ENCODE data around the gene SH3TC1.

SH3TC1 gene
- 15.0 to 21.4 reads per million in 2 donors for total RNA-seq

DNA sequence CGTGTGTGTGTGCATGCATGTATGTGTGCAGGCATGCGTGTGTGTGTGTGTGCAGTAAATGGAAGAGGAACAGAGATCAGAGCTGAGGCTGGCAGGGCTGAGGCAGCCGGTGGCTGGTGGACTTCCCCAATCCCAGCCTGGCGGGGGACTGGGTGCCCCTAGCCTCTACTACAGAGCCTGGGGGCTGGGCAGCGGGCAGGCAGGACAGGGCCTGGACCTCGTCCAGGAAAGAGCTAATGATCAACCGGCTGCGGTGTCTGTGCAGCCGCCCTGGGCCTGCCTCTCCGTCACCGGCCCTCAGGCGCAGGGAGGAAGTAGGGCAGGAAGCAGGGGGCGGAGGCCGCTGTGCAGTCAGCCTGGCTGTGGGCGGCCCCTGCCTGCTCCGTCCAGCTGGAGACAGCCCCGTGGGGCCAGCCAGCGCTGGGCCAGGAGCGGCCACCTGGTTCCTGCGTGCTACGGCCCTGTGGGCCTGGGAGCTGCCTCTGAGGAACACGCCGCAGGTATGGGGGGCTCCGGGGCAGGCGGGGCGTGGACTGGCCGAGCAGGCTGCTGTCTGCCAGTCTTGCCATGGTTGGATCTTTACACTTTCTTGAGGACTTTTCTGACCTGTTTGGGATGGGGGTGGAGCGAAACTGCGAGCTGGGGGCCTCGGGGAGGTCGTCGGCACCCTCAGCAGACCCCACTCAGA, at the start of gene SH3TC1:
Gene SH3TC1, plus strand, starts transcription at position 385 of the 688 bp plus-strand sequence. CDS start 5,905 bp downstream, outside the sequence.
- peak; percentile 33 for DNase-seq

DNA sequence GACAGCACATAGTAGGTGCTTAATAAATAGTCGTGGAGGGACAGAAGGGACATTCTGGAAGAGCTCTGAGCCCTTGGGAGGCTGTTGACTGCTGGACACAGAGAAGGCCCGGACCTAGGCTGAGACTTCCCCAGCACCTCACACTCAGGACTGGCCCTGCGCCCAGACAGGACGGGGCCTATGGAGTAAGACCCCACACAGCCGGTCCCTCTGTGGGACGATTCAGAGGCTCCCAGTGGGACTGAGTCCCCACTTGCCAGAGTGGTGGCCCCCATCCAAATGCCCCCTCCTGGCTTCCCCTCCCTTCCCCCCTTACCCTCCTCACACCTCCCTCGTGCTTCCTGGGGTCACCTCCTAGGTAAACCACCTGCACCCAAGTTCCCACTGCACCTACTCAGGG, 49.4 kb upstream of the SH3TC1 start:
- DNase-seq: no peak

DNA sequence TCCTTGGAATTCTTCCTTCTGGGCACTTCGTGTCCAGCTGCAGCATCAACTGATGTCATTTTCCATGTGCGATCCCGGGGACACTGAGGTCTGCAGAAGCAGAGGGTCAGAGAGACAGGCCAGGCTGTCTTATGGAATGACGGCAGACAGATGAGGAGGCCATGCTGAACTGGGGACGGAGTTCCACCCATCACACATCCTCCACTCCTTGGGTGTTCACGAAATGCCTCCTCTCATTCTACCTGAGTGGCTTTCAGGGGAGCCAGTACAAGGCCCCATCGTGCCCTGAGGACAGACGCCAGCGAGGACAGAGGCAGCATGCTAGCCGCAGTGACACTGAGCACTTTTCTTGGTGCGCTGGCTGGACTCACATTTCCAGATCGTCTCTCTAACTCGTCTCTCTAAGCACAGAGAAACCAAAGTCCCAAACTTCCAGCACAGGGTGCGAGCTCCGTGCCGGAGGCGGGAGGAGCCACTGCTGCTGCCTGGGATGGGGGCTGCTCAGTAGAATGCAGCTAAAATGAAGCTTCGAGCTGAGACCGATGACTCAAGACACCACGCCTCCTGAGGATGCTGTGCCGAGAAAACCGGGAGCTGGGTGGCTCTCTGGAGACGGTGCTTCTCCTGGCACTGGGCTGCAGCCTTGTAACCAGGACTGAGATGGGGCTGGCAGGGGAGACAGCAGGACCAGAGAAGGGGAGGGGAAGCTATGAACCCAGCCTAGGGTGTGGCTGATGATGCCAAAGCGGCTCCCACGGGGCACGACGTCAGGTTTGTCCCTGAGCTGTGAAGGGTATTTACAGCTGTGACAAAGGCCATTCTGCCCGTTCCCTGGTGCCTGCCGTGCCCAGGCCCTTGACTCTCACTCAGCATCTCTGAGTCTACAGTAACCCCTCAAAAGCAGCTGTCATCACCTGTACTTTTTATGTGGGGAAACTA, 48.7 kb upstream of the SH3TC1 start:
- DNase-seq: no peak

DNA sequence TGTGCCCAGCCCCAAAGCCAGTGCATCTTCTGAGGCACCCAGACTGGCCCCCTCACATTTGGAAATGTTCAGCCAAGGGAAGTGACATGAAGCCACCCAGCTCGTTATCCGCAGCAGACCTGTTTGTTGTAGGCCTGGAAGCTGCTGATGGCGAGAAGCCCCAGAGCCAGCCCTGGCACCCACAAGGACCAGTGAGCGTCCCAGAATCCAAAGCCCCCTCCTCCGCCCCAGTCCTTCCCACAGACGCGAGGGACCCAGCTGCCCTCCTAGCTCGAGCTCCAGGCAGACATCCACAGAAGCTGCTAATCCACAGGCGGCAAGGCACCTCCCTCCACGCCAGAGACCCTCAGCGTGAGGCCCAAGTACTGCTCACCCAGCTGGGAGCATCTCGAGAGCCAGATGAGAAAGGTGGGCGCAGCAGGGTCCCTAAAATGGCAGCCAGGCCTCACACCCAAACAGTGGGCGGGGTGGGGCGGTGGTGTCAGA, 47.9 kb upstream of the SH3TC1 start:
- no peak for DNase-seq

DNA sequence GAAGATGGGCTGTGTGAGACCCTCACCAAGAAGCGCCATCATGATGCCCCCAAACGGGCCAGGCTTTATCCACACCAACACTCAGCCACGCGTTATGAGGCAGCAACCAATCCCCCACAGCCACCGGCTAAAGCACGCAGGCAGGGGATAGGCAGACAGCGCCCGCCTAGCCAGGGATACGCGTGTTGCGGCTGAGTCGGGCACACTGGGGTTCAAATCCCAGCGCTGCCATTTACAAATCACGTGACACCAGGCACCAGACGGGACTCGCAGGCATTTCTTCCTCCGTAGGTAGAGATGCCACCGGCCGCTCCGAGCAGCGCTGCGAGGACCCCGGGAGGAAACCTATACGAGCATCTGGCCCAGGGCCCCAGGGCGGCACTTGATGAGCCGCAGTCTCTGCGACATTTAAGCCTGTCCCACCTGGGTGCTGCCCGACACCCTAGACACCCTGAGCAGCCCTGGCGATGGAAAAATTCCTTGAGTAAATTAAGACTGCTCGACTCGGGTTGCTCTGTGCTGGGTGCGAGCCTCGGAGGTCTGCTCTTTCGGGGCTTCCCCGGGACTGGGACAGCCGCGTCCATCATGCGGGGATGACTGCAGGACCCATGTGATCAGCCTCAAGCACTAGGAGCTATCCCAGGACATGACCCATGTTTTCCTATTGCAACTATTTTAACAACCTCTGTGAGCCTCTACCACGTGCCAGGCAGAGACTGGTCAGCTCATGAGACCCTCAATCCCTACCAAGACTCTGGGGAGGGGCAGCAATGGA, 46.8 kb upstream of the SH3TC1 start:
- no peak for DNase-seq

DNA sequence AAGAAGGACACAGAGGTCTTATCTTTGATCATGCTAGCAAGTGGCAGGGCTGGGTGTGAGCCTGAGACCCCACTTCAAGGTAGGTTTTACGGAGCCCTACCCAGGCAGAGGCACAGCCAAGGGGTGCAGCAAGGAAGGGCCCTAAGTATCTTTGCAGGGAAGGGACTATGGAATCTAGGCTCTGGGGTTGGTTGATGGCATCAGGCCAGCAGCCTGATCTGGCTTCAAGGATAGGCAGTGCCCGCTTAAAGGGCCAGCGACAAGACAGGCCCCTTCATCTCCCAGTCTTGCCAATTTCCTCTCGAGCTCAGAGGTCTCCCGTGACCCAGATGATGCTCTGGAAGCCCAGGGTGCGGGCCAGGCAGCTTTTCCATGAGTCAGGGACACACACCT, 46.2 kb upstream of the SH3TC1 start:
- DNase-seq: no peak

DNA sequence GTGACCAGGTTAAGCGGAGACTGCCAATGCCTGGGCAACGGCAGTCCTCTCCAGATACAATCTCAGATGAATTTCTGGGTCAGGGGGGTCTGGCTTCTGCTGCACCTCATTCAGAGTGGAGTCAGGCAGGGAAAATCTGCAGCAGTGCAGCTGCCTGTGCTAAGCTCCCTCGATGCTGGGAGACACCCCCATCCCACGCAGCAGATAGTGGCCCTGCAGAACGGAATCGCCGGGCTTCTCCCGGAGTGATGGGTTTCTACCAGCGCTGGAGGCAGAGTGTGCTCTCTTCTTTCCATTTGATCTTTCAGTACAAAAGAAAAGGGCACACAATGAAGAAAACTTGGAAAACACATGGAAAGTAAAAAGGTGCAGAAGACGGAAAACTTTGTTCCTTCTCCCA, 45.6 kb upstream of the SH3TC1 start:
- no peak for DNase-seq

DNA sequence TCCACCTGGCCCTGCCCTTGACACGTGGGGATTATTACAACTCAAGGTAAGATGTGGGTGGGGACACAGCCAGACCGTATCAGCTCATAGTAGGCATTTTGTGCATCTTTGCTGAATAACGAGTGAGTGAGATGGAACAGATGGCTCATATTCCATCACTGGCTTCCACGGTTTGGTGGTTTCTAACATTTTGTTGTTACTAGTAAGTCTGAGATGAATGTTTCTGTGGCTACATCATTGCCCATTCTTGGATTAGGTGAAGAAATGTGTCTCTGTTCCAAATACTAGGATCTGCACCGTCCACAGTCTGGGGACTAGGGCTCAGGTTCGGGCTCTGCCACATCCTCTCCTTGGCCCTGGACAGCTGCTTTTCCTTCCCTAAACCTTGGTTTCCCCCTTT, 44.0 kb upstream of the SH3TC1 start:
- no peak for DNase-seq

DNA sequence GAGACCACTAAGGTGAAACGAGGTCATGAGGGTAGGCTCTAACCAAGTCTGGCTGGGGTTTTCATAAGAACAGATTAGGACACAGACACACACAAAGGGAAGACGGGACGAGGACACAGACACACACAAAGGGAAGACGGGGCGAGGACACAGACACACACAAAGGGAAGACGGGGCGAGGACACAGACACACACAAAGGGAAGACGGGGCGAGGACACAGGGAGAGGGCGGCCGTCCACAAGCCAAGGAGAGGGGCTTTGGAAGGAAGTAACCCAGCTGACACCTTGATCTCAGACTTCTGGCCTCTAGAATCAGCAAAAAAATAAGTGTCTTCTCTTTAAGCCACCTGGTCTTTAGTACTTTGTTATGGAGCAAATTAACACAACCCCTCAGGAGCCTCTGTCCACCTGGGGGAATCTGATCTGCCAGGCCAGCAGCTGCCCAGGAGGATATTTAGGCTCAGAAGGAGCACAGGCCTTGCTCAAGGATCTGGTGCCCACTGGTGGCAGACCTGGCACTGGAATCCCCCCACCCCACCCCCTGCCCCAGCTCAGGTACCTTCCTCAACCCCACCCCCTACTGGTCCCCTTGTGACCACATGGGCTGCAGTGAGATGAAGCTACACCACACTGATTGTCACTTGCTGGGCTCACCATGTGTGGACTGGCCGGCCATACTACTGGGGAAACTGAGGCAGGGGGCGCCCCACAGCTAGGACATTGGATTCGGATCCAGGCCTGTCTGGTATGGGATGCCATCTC, 43.2 kb upstream of the SH3TC1 start:
- no peak for DNase-seq

DNA sequence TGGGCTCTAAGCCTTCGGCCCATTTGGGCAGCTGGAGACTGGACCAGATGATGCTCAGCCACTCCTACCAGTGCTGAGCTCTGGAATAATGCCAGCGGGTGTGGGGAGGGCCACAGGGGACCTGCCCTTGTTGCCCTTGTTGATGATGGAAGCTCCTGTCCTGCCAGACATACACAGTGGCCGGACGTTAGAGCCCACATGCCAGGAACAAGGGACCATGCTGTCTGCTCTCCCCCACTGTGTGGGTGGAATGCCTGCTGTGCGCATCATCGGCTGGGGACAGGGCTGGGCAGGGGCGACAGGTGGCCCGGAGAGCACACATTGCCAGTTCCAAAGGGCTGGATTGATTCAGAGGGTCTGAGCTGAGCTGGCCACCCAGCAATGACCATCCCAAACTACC, 42.5 kb upstream of the SH3TC1 start:
- DNase-seq: no peak

DNA sequence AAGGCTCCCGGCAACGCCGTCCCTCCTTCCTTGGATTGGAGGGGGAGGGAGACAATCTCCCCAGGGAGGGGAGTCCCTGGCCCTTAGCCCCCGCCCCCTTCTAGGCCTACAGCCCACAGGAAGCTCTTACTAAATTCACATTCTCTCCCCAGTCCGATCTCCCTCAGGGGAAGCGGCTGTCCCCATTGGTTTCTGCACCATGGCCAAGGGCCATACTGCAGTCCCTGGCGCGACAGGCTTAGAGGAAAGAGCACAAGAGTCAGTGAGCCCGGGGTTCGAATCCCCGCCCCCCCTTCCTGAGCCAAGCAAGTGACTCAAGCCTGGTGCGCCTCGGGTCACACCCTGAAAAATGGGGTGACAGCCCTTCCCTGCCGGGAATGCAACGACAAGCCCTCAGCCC, 41.6 kb upstream of the SH3TC1 start:
- no peak for DNase-seq

DNA sequence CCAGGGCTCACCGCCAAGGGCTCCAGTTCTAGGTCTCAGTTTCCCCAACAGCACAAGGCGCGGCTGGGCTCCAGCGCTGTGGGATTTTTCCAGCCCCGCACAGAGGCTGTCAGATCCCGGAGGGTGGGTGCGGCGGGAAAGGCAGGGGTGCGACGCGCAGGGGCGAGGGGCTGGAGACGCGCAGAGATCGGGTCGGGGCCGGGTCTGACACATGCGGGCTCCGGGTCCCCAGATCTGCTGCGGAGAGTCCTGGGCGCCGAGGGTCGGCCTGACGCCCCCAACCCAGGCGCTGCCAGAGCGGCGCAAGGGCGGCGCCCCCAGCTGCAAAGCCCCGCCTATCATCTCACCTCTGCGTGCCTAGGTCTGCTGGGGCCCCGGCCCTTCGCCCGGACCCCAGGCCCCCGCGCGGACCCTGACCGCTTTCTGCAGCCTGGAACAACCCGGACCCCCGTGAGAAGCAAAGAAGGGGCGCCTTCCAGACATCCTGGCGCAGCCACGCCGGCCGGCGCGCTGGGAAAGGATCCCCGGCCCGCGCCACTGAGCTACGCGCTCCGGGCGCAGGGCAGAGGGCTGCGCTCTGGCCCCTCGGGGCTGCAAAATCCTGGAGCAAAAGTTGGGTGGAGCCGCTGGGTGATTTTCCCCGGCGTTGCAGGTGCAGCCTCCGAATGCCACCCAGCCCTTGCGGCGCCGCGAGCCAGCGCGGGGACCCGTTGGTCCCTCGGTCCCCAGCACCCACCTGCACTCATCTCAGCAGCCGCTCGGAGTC, 41.0 kb upstream of the SH3TC1 start:
- DNase-seq: no peak

DNA sequence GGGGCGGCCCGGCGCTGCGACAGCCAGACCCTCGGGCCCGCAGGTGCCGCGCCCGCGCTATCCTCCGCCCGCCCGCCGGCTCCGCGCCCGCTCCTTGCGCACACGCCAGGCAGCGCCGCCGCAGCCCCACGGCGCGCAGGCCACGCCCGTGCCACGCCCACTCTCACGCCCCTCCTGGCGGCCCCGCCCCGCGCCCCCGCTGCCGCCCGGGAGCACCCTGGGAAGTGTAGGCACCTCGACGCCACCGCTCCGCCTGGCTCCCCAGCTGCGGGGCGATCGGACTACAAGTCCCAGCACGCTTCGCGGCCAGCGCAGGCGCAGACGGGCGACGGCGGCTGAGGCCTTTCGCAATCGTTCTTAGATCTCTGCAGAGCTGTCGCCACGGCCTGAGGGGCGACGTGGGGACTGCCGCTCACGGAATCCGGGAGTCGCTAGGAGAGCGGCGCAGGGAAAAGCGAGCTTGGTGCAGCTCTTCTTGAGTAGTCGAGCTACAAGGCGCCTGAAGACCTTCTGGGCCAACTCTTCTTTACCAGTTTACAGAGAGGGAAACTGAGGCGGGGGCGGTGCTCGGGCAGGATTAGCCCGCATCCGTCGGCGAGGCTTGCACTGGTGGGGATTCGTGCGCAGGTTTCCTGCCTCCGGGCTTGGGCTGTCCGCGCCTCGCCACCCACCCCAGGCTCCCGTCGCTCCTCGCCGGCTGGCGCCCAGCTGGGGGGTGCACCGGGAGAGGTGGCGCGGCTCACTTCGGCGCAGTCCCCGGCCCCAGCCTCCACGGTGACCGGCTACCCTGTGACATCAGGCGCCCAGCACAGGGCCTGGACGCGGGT, 40.2 kb upstream of the SH3TC1 start, which contains the start of gene ABLIM2:
Gene ABLIM2, minus strand, starts transcription at position 104 of the 827 bp plus-strand sequence. CDS start 124 bp downstream, outside the sequence.
- peak; percentile 99 for DNase-seq

DNA sequence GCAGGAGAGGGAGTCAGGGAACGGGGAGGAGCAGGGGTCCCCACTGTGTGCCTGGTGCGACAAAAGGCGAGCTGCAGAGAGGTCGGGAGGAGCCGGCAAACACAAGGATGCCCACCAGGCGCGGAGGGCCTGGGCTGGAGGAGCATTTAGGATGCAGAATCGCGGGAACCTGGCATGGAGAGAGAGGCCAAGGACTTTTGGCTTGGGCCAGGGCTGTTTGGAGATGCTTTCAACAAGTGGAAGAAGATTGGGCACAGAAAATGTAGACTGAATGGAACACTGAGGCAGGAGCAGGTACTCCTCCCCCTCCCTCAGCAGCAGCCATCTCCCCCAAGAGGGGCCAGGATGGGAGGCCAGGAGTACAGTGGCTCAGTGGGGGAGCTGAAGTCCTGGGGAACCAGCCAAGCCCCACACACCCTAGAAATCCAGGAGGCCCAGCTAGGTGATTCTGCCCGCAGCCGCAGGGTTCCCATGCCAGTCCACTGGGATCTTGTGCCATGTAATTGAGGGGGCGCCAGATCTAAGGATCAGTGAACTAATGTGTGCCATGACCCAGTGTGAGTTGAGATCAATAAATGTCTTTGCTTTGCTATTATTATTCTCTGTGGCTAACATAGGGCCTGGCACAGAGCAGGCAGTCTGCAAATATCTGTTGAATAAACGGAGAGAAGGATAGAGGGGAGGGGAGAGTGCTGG, 39.4 kb upstream of the SH3TC1 start:
- DNase-seq: no peak

DNA sequence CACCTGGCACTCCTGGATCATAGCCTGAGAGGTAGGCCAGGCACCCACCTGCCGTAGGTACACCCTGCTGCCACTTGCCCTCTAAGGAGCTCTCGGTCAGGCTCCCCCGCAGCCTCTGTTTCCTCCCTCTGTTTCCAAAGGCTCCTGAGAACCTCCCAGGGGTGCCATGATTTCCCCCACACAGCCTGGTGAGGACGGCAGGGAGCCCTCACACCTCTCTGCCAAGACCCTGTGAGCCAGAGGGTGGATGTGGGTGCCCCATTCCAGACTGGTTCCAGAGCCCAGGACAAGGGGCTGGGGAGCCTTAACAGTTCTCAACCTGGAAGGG, 38.9 kb upstream of the SH3TC1 start:
- no peak for DNase-seq

DNA sequence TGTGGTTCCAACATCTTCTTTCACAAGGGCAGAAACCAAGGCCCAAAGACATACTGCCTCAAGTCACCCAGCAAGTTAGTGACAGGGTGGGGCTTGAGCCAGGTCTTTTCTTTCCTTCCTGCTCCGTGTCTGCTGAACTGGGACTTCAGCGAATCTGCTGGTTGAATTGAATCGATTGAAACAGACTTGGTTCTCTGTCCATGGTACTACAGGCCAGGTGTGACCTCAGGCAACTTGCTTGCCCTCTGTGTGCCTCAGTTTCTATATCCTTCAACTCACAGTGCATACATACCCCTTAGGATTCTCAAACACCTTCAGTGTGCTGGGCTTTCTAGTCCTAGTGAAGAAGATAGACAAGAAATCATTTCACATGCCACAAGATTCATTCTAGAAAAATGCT, 38.5 kb upstream of the SH3TC1 start:
- DNase-seq: no peak

DNA sequence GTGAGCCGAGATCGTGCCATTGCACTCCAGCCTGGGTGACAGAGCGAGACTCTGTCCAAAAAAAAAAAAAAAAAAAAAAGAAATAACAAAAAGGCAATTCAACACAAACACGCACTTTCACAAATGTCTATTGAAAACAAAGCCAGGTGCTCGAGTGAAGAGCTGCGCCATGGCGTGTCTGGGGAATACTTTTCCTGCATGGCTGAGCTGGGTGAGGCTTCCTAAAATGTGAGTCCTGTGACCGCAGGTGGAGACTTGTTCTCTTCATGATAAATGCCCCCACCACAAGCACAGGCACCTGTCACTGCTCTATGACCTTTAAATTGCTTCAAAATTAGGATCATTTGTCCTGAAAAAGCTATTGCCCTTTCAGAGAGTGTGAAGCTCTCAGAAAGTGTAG, 36.5 kb upstream of the SH3TC1 start:
- DNase-seq: no peak

DNA sequence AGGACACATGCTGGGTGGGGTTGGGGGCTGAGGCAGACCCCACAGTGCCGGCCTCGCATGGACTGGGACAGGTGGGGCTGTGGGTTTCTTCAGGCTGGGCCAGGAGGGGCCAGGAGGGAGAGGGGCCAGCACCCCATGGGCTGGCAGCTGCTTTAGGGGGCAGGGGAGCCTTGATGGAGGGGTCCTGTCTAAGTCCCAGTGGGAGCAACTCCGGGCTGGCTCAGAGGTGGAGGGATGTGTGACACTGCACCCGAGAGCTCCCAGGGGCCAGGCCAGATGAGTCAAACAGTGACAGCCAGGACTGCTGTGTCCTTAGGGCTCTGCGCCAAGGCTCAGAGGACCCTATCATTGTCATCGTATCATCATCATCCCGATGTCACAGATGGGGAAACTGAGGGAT, 36.1 kb upstream of the SH3TC1 start:
- DNase-seq: no peak

DNA sequence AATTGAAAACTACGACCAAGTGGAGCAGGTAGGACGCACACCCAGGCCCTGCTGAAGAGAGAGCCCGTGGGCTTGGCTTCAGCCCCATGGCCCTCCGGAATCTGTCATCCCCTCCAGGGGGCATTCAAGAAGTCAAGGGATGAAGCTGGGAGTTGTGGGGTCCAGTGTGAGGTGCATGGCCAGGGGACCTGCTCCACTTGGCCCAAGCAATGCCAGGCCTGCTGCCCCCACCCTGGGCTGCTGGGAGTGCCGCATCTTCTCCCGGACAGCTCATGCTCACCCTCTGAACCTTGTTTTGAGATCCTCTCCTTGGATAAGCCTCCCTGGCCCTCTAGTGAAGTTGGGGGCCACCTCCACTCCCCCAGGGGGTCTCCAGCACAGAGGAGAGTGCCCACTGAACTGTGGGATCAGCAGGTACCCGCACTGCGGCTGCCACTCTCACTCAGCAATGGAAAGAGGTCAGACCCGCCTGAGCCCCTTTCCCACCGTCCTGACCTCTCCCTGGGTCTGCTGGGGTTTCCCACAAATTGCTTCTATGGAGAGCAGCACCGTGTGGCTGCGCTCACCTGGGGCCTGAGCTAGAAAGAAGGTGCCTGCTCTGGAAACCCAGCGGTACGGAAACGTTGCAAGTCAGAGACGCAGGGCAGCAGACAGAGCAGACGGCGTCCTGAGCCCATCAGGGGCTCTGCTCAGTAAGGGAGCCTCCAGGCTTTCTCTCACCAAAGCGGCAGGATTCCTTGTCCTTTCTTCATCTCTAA, 35.5 kb upstream of the SH3TC1 start:
- DNase-seq: no peak
